ENCODE measurements around the gene BRMS1. TPM values are rescaled to one million over a fixed set of nuclear protein-coding genes. Genes with fewer than 3 reads are reported as not detected.
A peak's percentile ranks its signal among the peaks of the same experiment; 100 is the strongest.

The BRMS1 gene
- total and polyA plus RNA-seq, 10 of the 15 experiments (the other 5 are each of a cell fraction or from before 2014, with no cell fraction given), result 2.1 to 85.3 (median 48.5) TPM

- TF ChIP-seq ESRRA (IDR thresholded peaks at IDR 0.05; ENCODE audit: low read length) (no peak), CBX5 (IDR thresholded peaks at IDR 0.05; ENCODE audit: low read depth) (no peak), CEBPB (IDR thresholded peaks at IDR 0.05; ENCODE audit: borderline replicate concordance in 1 of 2, low read depth in 2 of 2, low read length in 2 of 2) (no peak), NFIC (IDR thresholded peaks at IDR 0.05; ENCODE audit: low read depth, low read length) (no peak), TCF3 (IDR thresholded peaks at IDR 0.05; ENCODE audit: borderline replicate concordance, insufficient read depth, low read depth, low read length) (no peak), EGR1 (IDR thresholded peaks at IDR 0.05; ENCODE audit: borderline replicate concordance in 1 of 2, low read depth in 2 of 2, low read length in 2 of 2) (no peak), RELA (IDR thresholded peaks at IDR 0.05; ENCODE audit: borderline replicate concordance, partially characterized antibody) (peak; percentile 74), TBL1XR1 (IDR thresholded peaks at IDR 0.05; ENCODE audit: low read depth, low read length) (no peak), EP300 (IDR thresholded peaks at IDR 0.05; ENCODE audit: borderline replicate concordance in 1 of 2, control insufficient read depth in 1 of 2, low read depth in 2 of 2, low read length in 2 of 2) (no peak), PBX3 (IDR thresholded peaks at IDR 0.05; ENCODE audit: insufficient replicate concordance, low read depth, low read length) (no peak)
- TF ChIP-seq, protein P1, sequence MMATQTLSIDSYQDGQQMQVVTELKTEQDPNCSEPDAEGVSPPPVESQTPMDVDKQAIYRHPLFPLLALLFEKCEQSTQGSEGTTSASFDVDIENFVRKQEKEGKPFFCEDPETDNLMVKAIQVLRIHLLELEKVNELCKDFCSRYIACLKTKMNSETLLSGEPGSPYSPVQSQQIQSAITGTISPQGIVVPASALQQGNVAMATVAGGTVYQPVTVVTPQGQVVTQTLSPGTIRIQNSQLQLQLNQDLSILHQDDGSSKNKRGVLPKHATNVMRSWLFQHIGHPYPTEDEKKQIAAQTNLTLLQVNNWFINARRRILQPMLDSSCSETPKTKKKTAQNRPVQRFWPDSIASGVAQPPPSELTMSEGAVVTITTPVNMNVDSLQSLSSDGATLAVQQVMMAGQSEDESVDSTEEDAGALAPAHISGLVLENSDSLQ (IDR thresholded peaks at IDR 0.05), result 0 out of 2 replicates have a peak, but pooled peaks have one; percentile 10
Measured at GRCh38 chr11:66328302-66329144, 16.4 kb downstream of the BRMS1 start (continued).

Data from GM12878 (cell line).